ENCODE measurements around the gene GRIA1.

DNA sequence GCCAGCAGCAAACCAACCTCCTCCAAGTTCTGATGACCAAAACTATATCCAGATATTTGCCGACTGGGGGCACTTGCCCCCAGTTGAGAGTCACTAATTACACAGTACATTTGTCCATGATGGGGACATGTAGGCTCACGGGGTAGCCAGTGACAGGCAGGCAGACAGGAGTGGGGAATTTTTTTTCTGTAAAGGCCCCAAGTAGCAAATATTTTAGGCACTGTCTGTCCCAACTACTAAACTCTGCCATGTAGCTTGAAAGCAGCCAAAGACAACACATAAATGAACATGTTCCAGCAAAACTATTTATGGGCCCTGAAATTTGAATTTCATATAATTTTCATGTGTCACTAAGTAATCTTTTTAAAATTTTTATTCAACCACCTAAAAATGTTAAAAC lies 80.7 kb downstream of the GRIA1 start:
- TF ChIP-seq, protein P1, sequence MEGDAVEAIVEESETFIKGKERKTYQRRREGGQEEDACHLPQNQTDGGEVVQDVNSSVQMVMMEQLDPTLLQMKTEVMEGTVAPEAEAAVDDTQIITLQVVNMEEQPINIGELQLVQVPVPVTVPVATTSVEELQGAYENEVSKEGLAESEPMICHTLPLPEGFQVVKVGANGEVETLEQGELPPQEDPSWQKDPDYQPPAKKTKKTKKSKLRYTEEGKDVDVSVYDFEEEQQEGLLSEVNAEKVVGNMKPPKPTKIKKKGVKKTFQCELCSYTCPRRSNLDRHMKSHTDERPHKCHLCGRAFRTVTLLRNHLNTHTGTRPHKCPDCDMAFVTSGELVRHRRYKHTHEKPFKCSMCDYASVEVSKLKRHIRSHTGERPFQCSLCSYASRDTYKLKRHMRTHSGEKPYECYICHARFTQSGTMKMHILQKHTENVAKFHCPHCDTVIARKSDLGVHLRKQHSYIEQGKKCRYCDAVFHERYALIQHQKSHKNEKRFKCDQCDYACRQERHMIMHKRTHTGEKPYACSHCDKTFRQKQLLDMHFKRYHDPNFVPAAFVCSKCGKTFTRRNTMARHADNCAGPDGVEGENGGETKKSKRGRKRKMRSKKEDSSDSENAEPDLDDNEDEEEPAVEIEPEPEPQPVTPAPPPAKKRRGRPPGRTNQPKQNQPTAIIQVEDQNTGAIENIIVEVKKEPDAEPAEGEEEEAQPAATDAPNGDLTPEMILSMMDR (IDR thresholded peaks at IDR 0.05; ENCODE audit: low read length): no peak
- TF ChIP-seq EZH2 (optimal IDR thresholded peaks at IDR 0.05; ENCODE audit: low read depth, low read length): no peak

Measured in MM.1S (cell line).